ENCODE results near the gene ALOX5AP. TPM values are rescaled to one million over a fixed set of nuclear protein-coding genes. Genes with fewer than 3 reads are reported as not detected.

Gene ALOX5AP
- total and polyA plus RNA-seq, 7 donors = 2.5 to 12.2 (median 5.2) TPM

- ATAC-seq (no peak), DNase-seq (no peak)
- WGBS, 3 donors = 86 to 94% (median 87%) methylated on average over 13 of the region's 13 CpGs
- no peak overlapping the region for H3K27ac ChIP-seq
- no peaks in the 10 kb centered on the region for H3K4me1 ChIP-seq
- no peaks in the 10 kb centered on the region for H3K9me3 ChIP-seq
- H3K4me3 ChIP-seq = no peak overlapping the region
- H3K36me3 ChIP-seq (ENCODE audit: insufficient read depth in 1 of 2, low read depth in 1 of 2) = no peaks in the 10 kb centered on the region
- no peaks in the 10 kb centered on the region for H3K27me3 ChIP-seq (ENCODE audit: insufficient read depth in 3 of 3, low read length in 2 of 3)
- intact Hi-C loops (cut with DNase I) = loop anchor here (5.0 to 10.0 kb wide), 3 partner anchors 41 to 543 kb away; no protein-coding TSS in a partner anchor
- no peak for TF ChIP-seq CTCF (IDR thresholded peaks at IDR 0.05)
Observed at GRCh38 chr13:30797847-30798535, 62.6 kb downstream of the ALOX5AP start.

- Histone ChIP-seq H3K9me3 (no peaks in the 10 kb centered on the region), H3K4me3 (no peak overlapping the region), H3K27ac (no peak overlapping the region), H3K36me3 (ENCODE audit: insufficient read depth in 1 of 2, low read depth in 1 of 2) (no peaks in the 10 kb centered on the region), H3K4me1 (peaks cover 2% of the 10 kb centered on the region), H3K27me3 (ENCODE audit: insufficient read depth in 3 of 3, low read length in 2 of 3) (no peaks in the 10 kb centered on the region)
- DNase-seq (no peak), ATAC-seq (no peak)
- no peak for TF ChIP-seq CTCF (IDR thresholded peaks at IDR 0.05)
- intact Hi-C loops (cut with DNase I) = loop anchor here (5.0 to 10.0 kb wide), 3 partner anchors 42 to 544 kb away; no protein-coding TSS in a partner anchor
- 85 to 86% (median 86%) methylated on average over 11 of the region's 11 CpGs for WGBS, 3 donors
Observed at GRCh38 chr13:30798776-30799355, 63.5 kb downstream of the ALOX5AP start.

GRCh38 chr13:30799356-30799824 is 64.0 kb downstream of the ALOX5AP start:
- TF ChIP-seq CTCF (IDR thresholded peaks at IDR 0.05) = no peak
- ATAC-seq (no peak), DNase-seq (no peak)
- 74 to 83% (median 75%) methylated on average over 12 of the region's 12 CpGs for WGBS, 3 donors
- Histone ChIP-seq H3K27me3 (ENCODE audit: insufficient read depth in 3 of 3, low read length in 2 of 3) (no peaks in the 10 kb centered on the region), H3K4me1 (peaks cover 5% of the 10 kb centered on the region), H3K4me3 (no peak overlapping the region), H3K9me3 (no peaks in the 10 kb centered on the region), H3K36me3 (ENCODE audit: insufficient read depth in 1 of 2, low read depth in 1 of 2) (no peaks in the 10 kb centered on the region), H3K27ac (no peak overlapping the region)
- intact Hi-C loops (cut with DNase I) = loop anchor here (5.0 to 10.0 kb wide), 3 partner anchors 42 to 545 kb away; no protein-coding TSS in a partner anchor

GRCh38 chr13:30800107-30800506 is 64.8 kb downstream of the ALOX5AP start:
- 57 to 84% (median 84%) methylated on average over 2 of the region's 2 CpGs for WGBS, 3 donors
- ATAC-seq (no peak), DNase-seq (no peak)
- Histone ChIP-seq H3K27me3 (ENCODE audit: insufficient read depth in 3 of 3, low read length in 2 of 3) (peaks cover 0 to 1% (median 0%) of the 10 kb centered on the region in 3 donors), H3K36me3 (ENCODE audit: insufficient read depth in 1 of 2, low read depth in 1 of 2) (no peaks in the 10 kb centered on the region), H3K27ac (no peak overlapping the region), H3K4me3 (no peak overlapping the region), H3K9me3 (no peaks in the 10 kb centered on the region), H3K4me1 (peaks cover 7% of the 10 kb centered on the region)
- intact Hi-C loops (cut with DNase I) = loop anchor here (5.0 to 10.0 kb wide), 6 partner anchors 62 to 675 kb away; partner anchors contain the start of genes HMGB1 (in 1 of the 2) and USPL1 (in 1 of the 2)
- no peak for TF ChIP-seq CTCF (IDR thresholded peaks at IDR 0.05)

Data from psoas muscle (tissue), 8 donors.